ENCODE measurements around the gene YPEL4.
A peak's percentile ranks its signal among the peaks of the same experiment; 100 is the strongest.

The YPEL4 gene

GRCh38 chr11:57648801-57649735 is 644 bp downstream of the YPEL4 start:
- no peak for DNase-seq

- DNase-seq: no peak
These were observed 1.5 kb downstream of the YPEL4 start for GRCh38 chr11:57647960-57648800.

GRCh38 chr11:57647372-57647771 is 2.3 kb downstream of the YPEL4 start:
- DNase-seq: no peak

GRCh38 chr11:57646799-57647303 is 2.9 kb downstream of the YPEL4 start:
- no peak for DNase-seq

- no peak for DNase-seq
These were observed 3.4 kb downstream of the YPEL4 start for GRCh38 chr11:57646194-57646798.

GRCh38 chr11:57645689-57646085 is 4.0 kb downstream of the YPEL4 start:
- no peak for DNase-seq

GRCh38 chr11:57644748-57645688 is 4.7 kb downstream of the YPEL4 start:
- peak; percentile 51 to 65 for DNase-seq

GRCh38 chr11:57643802-57644201 is 5.9 kb downstream of the YPEL4 start:
- no peak for DNase-seq

- peak; percentile 51 to 62 for DNase-seq
These were observed 8.5 kb downstream of the YPEL4 start for GRCh38 chr11:57641011-57641807.

GRCh38 chr11:57640068-57640800 is 9.5 kb downstream of the YPEL4 start:
- DNase-seq: no peak

GRCh38 chr11:57639321-57640067 is 10.2 kb downstream of the YPEL4 start:
- DNase-seq: no peak

GRCh38 chr11:57638811-57639320 is 10.8 kb downstream of the YPEL4 start:
- DNase-seq: no peak

GRCh38 chr11:57638005-57638781 is 11.5 kb downstream of the YPEL4 start:
- no peak for DNase-seq

- DNase-seq: no peak
These were observed 12.1 kb downstream of the YPEL4 start for GRCh38 chr11:57637626-57638004.

- DNase-seq: no peak
These were observed 14.5 kb downstream of the YPEL4 start for GRCh38 chr11:57635246-57635645.

- DNase-seq: no peak
These were observed 15.4 kb downstream of the YPEL4 start for GRCh38 chr11:57634311-57634710.

GRCh38 chr11:57633394-57634070 is 16.2 kb downstream of the YPEL4 start:
- DNase-seq: no peak

- DNase-seq: no peak
These were observed 17.6 kb downstream of the YPEL4 start for GRCh38 chr11:57632116-57632515.
